AG10803 (cell line): ENCODE results near the gene DMGDH.

Experiments used
- DNase-seq: peaks from one replicate; pipeline ENCODE4 v3.0.0; 2010; ENCODE audit warnings: low read depth
- H3K4me3 ChIP-seq: 2 replicates; pipeline ENCODE4 v1.5.1; 2011; ENCODE audit warnings: mild to moderate bottlenecking, low read length, control low read depth
- TF ChIP-seq, protein P1 (sequence below): conservative IDR thresholded peaks from 2 replicates; pipeline ENCODE4 v1.5.1; 2011; ENCODE audit warnings: mild to moderate bottlenecking, low read length, control low read depth, inconsistent platforms

DMGDH gene

DNA sequence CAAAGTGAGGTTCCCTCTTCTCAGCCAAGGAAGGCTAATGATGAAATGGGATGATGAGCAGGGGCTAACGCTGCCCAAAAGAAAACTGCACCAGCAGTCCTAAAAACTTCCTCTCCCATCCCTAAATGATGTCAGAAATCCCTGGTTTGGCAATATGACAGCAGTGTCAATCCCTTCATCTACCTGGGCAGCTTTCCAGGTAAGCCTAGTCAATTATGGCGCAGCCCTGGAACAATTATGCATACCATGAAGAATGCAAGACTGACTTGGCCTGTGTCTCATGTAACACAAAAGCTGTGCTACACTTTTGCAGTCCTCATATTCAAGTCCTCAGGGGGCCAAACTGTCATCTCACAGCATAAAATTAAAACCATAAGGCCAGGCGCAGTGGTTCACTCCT is 7.0 kb downstream of the DMGDH start:
- DNase-seq = no peak
- TF ChIP-seq, protein P1, sequence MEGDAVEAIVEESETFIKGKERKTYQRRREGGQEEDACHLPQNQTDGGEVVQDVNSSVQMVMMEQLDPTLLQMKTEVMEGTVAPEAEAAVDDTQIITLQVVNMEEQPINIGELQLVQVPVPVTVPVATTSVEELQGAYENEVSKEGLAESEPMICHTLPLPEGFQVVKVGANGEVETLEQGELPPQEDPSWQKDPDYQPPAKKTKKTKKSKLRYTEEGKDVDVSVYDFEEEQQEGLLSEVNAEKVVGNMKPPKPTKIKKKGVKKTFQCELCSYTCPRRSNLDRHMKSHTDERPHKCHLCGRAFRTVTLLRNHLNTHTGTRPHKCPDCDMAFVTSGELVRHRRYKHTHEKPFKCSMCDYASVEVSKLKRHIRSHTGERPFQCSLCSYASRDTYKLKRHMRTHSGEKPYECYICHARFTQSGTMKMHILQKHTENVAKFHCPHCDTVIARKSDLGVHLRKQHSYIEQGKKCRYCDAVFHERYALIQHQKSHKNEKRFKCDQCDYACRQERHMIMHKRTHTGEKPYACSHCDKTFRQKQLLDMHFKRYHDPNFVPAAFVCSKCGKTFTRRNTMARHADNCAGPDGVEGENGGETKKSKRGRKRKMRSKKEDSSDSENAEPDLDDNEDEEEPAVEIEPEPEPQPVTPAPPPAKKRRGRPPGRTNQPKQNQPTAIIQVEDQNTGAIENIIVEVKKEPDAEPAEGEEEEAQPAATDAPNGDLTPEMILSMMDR = no peak
- no peak overlapping the region for H3K4me3 ChIP-seq

DNA sequence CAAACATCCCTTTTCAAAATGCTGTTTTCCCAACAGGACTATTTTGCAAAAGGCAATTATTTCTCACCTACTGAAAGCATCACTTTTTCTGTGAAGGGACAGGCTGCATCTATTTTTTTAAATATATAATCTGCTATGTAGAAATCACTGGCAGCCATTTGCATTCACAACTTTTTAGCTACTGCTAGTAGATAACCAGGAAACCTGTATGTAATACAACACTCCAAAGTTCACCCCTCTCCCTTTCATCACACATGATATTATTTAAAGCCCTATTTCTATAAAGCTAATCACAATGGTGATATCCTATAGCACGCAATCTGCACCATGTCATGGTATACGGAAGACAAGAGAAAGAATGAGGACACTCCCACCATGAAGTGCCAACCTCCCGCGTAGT is 9.8 kb downstream of the DMGDH start:
- no peak for DNase-seq
- H3K4me3 ChIP-seq = no peak overlapping the region
- TF ChIP-seq, protein P1 = no peak

DNA sequence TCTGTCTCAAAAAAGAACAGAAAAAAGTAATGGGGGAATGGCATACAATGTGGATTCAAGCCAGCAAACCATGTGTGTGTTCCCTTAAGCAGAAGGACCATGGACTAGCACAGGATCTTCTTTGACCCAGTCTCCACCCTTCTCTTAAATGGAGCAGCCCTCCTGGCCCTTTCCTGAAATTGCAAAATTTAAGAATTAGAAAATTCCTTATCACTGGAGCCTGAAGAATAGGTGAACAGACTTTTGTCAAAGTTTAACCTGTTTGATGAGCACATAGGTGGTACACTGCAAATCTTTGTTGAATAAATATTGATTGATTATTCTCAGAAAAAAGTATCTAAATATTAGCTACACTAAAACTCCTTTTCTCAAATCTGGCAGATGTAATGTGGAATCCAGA is 12.6 kb downstream of the DMGDH start:
- TF ChIP-seq, protein P1 = no peak
- H3K4me3 ChIP-seq = no peak overlapping the region
- no peak for DNase-seq

DNA sequence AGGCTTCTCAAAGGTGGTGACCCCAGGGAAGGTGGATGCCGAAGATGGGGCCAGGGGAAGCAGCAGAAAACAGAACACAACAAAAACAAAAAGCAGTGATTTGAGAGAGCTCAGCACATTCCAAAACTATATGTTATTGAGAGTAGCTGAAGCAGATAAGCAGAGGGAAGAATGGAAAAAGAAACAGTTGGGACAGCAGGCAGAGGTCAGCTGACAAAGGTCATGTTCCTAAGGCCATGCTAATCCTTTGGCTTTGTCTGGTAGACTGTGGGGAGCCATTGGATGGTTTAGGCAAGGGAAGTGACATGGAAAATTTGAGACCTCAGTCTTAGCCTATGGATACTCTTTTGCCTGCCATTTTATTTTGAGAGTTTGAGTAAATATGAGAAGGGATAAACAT is 14.5 kb downstream of the DMGDH start:
- TF ChIP-seq, protein P1 = no peak
- no peak overlapping the region for H3K4me3 ChIP-seq
- DNase-seq = no peak

DNA sequence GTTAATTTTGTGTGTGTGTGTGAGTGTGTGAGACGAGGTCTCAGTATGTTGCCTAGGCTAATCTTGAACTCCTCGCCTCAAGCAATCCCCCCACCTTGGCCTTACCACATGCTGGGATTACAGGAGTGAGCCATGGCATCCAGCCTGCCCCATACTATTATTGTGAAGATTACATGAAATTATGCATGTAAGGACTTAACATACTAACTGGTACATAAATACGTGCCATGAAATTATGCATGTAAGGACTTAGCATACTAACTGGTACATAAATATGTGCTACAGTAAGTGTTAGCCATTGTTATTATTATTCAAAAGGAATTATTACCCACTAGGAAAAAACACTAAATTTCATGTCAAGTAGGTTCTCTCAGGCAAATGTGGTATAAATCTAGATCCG is 16.2 kb downstream of the DMGDH start:
- no peak for DNase-seq
- TF ChIP-seq, protein P1 = no peak
- no peak overlapping the region for H3K4me3 ChIP-seq

DNA sequence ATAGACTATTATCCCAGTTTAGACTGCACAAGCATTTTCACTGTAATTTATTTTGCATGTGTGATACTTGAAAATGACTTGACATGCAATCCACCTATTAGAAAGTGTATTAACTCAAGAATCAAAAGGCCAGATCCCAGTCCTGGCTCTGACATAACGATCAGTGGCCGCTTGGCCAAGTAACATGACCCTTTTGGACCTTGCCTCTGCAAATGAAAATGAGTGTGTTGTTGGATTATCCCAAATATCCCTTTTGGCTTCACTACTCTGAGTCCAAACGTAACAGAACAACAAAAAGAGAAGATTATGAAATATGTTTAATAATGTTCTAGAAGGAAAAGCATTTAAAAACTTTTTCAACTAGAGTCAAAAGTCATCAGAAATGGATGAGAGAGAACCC is 19.0 kb downstream of the DMGDH start:
- no peak overlapping the region for H3K4me3 ChIP-seq
- TF ChIP-seq, protein P1 = no peak
- DNase-seq = no peak

DNA sequence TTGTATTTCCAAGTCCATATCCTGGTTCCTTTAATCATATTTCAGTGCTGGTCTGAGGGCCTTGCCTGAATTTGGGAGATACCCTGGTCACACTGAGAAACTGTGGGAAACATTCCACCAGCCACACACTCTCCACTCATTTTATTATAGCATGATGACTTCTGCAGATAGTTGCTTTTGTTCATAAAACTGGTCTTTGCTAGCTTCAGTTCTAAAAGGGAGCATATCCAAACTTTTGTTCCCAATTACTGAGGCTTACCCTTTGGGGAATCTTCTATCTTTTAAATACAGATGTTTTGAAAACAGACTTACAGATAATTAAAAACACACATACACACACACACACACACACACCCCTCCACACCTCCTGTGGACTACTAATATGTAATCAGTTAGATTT is 21.0 kb downstream of the DMGDH start:
- no peak overlapping the region for H3K4me3 ChIP-seq
- TF ChIP-seq, protein P1 = no peak
- no peak for DNase-seq
